HG02981 (cell line): Measurements from ENCODE around the gene A4GALT.
"Not testable (repeated sequence)": the region's sequence is repeated elsewhere in the genome, so short reads cannot be mapped to it uniquely, and the experiment has no call there.

Source experiments
- ATAC-seq: cut with Tn5 transposase; IDR thresholded peaks from one replicate; pipeline ENCODE4 v1.9.1; 2021; ENCODE audit warnings: mild to moderate bottlenecking, moderate library complexity; ENCODE audit not compliant: unreplicated experiment

The A4GALT gene

GRCh38 chr22:42743501-42743991, 22.9 kb upstream of the A4GALT start:
- no peak for ATAC-seq

DNA sequence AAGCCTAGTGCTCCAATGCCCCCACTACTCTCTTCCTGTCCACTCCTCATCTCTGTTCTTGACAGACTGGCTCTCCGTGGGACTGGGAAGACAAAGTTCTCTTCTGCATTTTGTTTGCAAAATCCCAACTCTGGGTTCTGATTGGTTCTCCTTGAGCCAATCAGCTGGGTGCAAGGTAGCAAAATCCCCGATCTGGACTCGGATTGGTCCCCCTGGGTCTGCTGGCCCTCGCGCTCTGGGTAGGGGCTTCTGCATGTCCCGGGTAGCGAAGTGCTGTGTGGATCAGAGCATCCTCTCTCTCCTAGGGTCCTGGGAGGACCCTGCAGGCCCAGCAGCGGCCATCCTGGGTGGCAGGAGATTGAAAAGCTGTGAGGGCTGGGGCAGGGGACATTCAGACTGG, 22.3 kb upstream of the A4GALT start:
- ATAC-seq = no peak

DNA sequence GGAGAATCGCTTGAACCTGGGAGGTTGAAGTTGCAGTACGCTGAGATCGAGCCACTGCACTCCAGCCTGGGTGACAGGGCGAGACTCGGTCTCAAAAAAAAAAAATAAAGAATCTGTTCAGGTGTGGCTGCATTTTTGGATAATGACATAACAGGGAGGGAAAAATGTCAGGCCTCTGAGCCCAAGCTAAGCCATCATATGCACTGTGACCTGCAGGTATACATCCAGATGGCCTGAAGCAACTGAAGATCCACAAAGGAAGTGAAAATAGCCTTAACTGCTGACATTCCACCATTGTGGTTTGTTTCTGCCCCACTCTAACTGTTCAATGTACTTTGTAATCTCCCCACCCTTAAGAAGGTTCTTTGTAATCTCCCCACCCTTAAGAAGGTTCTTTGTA, 19.6 kb upstream of the A4GALT start:
- ATAC-seq = not testable (repeated sequence)

DNA sequence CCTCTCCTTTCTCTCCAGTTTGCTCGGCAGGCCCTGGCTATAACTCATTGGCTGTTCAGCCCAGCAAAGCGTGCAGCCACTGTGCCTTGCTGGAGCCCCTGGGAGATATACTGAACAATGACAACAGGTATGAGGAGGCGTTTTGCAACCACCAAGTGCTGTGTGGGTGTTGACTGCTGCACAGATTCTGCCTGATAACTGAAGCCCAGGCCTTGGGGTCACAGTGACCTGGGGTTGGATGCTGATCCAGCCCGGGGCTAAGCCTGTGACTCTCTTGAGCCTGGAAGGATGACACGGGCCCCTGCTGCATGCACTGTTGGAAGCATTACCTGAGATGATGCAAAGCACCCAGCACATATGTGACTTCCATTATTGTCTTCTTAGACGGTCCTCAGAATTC, 13.7 kb upstream of the A4GALT start:
- ATAC-seq = no peak

DNA sequence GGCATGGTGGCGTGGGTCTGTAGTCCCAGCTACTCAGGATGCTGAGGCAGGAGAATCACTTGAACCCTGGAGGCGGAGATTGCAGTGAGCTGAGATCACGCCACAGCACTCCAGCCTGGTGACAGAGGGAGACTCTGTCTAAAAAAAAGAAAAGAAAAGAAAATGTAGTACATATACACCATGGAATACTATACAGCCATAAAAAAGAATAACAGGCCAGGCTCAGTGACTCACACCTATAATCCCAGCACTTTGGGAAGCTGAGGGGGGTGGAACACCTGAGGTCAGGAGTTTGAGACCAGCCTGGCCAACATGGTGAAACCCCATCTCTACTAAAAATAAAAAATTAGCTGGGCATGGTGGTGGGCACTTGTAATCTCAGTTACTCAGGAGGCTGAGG, 12.7 kb upstream of the A4GALT start:
- ATAC-seq = not testable (repeated sequence)

DNA sequence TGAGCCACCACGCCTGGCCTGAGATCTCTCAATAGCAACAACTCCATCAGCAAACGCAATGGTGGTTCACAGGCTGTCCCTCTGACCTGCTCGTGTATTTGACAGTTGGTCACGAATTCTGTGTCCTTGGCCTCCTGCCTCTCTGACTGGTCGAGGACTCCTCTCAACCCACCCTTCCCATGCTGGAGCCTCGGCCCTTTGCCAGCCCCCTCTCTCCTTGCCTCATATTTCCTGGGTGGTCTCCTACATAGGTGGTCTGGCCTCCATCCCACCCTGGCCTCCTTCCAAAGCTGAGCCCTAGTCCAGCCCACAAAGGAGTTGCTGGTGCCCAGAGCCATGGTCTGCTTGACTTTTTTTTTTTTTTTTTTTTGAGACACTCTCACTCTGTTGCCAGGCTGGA, 11.4 kb upstream of the A4GALT start:
- ATAC-seq = no peak

DNA sequence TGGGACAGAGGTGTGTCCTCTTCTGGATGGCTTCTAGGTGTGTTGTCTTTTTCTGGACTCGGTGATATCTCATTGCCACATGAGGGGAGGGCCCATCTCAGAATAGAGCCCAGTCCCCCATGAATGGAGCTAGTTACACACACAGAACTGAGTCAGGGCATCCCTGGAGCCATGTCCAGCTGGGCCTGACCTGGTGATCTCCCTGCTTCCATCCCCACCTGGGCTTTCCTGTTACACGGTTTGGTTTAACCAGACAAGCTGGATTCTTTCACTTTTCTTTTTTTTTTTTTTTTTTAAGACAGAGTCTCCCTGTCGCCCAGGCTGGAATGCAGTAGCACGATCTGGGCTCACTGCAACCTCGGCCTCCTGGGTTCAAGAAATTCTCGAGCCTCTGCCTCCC, 6.1 kb upstream of the A4GALT start:
- ATAC-seq = no peak

DNA sequence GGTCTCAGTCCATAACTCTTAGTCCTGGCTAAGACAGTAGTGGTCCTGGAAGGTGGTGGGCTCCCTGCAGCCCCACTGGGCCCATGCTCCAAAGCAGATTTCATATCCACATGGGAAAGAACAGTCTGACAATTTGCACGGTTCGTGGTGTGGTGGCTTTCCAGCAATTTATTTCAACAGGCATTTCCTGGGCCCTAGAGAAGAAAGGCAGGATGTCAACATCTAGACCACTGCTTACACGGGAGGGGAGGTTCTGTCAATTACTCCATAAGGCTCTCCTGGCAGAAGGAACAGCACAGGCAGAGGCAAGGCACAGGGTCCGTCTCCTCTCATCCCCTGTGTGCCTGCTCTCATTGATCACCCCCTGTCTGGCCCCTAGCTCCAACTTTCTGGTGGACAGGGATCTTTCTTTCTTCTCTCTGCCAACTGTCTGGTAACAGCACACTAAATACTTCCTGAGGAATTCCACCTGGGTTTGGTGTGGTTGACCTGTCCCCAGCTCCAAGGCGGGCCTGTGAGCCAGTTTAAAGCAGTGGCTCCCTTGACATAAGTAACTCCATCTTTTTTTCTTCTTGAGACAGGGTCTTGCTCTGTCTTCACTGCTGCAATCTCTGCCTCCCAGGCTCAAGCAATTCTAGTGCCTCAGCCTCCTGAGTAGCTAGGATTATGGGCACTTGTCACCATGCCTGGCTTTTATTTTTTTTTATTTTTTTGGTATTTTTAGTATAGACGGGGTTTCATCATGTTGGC, 5.1 kb upstream of the A4GALT start:
- ATAC-seq = no peak

DNA sequence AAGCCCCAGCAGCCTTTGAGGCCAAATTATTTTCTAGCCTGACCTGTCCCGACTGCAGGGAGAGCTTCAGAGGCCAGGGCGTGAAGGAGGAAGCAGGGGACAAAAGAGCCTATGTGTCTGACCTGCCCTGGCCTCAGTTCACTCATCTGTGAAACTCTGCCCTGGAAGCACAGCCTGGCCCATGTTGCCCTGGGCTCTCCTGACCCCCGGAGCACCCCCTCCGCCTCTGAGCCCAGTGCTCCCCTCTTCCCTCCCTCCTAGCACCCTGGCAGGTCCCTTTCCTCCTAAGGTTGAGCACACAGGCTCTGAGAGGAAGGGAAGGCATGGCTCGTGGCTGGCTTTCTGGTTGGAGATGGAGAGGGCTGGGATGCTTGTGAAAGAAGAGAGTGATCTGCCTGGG, 3.4 kb upstream of the A4GALT start:
- no peak for ATAC-seq

DNA sequence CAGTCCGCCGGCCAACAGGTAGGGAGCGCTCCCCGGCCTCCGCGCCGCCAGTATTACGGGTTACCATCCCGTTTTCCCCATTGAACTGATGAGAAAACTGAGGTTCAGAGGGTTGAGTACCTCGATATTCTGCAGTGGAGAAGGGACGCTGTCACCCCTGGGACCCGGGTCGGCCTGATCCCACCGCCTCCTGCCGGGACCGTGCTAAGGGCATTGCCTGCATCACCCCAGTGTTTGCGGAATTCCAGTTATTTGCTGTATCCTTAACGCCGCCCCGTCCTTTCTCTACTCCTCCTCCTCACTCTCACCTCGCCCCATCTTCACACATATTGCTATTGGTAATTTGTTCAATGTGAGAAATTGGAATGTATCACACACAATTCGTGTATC, 370 bp upstream of the A4GALT start:
- ATAC-seq = no peak

DNA sequence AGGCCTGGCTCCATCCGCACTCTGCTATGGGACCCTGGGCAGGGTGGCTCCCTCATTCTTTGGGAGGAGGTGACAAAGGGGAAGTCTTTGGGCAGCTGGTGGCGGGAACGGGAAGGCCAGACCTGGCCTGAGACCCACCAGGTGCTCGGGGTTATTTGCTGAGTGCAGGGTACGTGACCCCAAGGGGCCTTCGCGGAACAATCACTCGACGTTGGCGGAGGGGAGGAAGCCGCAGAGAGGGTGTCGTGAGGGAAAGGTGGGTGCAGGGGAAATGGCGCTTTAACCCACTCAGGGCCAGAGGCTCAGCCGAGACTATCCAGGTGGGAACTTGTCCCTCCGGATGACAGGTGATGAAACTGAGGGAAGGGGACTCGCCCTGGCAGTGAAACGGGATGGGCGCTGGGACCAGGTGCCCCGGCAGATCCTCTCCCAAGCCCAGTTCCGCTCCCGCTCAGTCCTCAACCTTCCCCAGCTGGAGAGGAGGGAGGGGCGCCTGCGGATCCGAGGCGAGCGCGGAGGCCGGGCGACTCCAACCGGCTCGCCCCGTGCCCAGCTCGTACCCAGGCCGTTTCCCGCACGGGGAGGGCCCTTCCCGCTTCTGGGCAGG, 911 bp downstream of the A4GALT start:
- no peak for ATAC-seq

- no peak for ATAC-seq
Observed at GRCh38 chr22:42719133-42719532, 1.5 kb downstream of the A4GALT start.

GRCh38 chr22:42717197-42717928, 3.3 kb downstream of the A4GALT start:
- ATAC-seq = peak; percentile 17

DNA sequence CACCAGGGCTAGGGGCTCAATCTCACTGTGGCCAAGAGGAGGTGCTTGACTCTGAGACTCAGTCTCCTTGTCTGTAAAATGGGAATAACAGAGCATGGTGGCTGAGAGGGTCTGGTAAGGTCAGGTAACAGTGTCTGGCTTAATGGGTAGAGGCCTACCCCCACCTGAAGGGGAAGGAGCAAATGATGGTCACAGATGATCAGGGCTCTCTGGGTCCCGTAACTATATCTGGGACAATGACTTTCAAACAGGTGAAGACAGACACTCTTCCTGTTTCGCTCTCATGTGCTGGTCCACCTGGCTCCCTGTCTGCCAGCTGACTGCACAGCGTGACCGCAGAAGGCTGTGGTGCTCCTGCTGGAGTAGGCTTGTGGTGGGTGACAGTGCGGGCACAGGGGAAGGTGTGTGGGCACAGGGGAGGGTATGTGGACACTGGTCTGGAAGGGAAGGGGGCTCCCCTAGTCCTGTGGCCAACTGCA, 4.0 kb downstream of the A4GALT start:
- peak; percentile 35 for ATAC-seq

DNA sequence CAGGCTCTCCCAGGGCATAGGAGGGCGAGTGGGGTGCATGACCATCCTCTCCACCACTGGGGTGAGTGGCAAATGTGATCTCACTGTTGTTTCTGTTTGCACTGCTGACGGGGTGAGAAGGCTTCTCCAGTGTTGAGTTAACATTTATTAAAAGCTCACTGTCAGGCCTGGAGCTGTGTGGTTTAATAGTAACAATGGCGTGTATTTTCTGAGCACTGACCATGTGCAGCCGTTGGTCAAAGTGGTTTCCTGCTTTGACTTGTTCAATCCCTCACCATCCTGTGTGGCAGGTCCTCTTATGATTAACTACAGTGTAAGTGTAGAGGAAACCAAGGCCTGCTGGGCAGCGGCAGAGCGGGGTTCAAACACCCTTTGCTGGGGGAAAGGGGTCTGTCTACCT, 4.4 kb downstream of the A4GALT start:
- ATAC-seq = peak; percentile 41

DNA sequence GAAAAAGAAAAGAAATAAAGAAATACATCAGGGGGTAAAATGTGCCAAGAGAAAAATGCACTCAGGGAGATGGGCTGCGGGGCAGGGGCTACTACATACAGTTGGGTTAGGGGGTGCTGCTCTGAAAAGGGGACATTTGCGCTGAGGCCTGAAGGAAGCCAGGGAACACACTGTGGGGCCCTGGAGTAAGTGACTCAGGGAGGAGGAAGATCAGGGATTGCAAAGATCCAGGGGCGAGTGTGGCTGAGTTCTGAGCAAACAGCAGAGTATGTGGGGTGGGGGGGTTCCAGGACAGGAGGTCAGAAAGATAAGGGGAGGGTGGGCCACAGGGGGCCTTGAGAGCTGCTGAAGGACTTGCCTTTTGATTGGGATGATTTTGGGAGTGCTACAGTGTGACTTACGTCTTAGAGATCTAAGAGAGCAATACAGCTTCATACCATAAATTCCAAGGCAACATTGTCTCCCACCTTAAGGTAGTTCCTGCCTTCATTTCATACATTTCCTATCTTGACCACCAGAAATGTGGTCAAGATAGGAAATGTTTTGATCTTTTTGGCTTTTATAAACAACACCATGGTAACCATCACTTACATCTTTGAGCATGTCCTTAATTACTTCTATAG, 5.8 kb downstream of the A4GALT start:
- no peak for ATAC-seq

DNA sequence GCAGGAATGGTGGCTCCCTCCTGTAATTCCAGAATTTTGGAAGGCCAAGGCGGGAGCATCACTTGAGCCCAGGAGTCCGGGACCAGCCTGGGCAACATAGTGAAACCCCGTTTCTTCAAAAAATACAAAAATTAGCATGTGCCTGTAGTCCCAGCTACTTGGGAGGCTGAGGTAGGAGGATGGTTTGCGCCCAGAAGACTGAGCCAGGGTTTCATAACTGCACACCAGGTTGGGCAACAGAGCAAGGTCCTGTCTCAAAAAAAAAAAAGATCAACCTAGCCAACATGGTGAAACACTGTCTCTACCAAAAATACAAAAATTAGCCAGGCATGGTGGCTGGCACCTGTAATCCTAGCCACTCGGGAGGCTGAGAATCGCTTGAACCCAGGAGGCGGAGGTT, 6.4 kb downstream of the A4GALT start:
- no peak for ATAC-seq

DNA sequence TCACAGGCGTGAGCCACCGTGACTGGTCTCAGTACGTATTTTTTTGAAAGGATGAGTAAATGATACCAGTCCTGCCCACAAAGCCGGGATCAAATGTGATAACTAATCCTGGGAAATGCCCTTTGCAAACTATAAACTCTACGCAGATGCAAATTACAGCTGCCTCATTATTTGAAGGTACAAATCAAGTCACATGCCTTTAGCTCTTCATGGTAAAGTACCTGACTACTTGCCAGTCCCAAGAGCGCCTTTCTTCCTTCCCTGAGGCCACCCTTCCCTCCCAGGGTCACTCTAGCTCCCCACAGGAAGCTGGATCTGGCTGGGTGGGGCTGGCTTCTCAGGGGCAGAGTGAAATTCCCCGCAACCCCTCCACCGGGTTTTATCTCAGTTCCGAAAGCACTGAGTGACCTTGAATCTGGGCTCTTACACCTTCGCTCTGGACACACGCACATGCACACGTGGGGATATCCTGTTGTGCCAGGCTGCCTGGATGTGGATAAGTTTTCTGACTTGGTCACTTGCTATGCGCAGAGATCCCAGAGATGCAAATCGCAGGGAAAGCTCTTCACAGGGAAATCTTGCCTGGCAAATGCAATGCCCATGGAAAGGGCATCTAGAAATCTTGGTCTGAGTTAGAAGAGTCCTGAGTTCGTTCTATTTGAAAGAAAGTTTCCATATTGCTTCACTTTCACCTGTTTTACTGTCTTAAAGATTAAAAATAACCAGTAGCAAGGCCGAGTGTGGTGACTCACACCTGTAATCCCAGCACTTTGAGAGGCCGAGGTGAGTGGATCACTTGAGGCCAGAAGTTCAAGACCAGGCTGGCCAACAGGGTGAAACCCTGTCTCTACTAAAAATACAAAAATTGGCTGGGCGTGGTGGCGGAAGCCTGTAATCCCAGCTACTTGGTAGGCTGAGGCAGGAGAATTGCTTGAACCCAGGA, 8.5 kb downstream of the A4GALT start:
- no peak for ATAC-seq

DNA sequence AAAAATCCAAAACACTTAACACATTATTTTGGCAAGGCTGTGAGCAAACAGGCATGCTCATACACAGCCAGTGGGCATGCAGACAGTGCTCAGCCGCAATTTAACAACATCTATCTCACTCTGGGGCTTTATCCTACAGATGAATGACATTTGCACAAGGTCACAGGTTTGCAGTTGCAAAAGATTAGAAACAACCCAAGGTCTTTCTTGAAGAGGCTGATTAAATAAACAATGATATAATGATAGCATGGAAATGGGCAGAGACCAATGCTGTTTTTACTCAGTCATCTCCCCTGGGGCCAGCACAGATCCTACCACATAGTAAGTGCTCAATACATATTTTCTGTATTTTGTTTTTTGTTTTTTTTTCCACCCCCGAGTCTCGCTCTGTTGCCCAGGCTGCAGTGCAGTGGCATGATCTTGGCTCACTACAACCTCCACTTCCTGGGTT, 9.4 kb downstream of the A4GALT start:
- no peak for ATAC-seq

GRCh38 chr22:42708417-42708816, 12.3 kb downstream of the A4GALT start:
- ATAC-seq = no peak
